DND-41 (cell line): ENCODE measurements around the gene SNPH.

Experiments
- ATAC-seq: fragments of 200-7000 bp; cut with Tn5 transposase; 3 replicates; pipeline ENCODE4 v1.9.1; 2021; ENCODE audit warnings: low read depth; ENCODE audit not compliant: insufficient read depth
- DNase-seq: peaks from one replicate; pipeline ENCODE4 v3.0.0-alpha.2; 2020
- H2AFZ ChIP-seq: 2 replicates; pipeline ENCODE4 v1.6.0; 2012; ENCODE audit warnings: low read depth, low read length
- H3K27ac ChIP-seq: 2 replicates; pipeline ENCODE4 v1.5.1; 2012; ENCODE audit warnings: low read length, inconsistent platforms
- H3K27me3 ChIP-seq: fragments of 200-600 bp; sonication (generic); 2 replicates; pipeline ENCODE4 v1.6.0; 2012; ENCODE audit warnings: low read length, mild to moderate bottlenecking, inconsistent platforms; ENCODE audit not compliant: insufficient read depth, poor library complexity
- H3K36me3 ChIP-seq: 2 replicates; pipeline ENCODE4 v1.5.1; 2012; ENCODE audit warnings: low read length, inconsistent platforms; ENCODE audit not compliant: insufficient read depth
- H3K4me1 ChIP-seq: 2 replicates; pipeline ENCODE4 v1.5.1; 2012; ENCODE audit warnings: mild to moderate bottlenecking, low read length; ENCODE audit not compliant: insufficient read depth
- H3K4me2 ChIP-seq: 2 replicates; pipeline ENCODE4 v1.6.0; 2012; ENCODE audit warnings: mild to moderate bottlenecking, moderate library complexity, low read length, inconsistent platforms; ENCODE audit not compliant: insufficient read depth
- H3K4me3 ChIP-seq, 2 experiments: fragments of 200-600 bp in 1 of 2; shearing (Covaris generic) in 1 of 2; 2 replicates each; pipeline ENCODE4 v1.5.1; 2012 to 2016; ENCODE audit warnings: inconsistent platforms in 2 of 2, low read length in 2 of 2, mild to moderate bottlenecking in 2 of 2, low read depth in 1 of 2, moderate library complexity in 1 of 2
- H3K79me2 ChIP-seq: 2 replicates; pipeline ENCODE4 v1.6.0; 2012; ENCODE audit warnings: low read length, inconsistent platforms; ENCODE audit not compliant: insufficient read depth
- H3K9ac ChIP-seq: 2 replicates; pipeline ENCODE4 v1.6.0; 2012; ENCODE audit warnings: low read depth, mild to moderate bottlenecking, inconsistent platforms, low read length, moderate library complexity
- H3K9me3 ChIP-seq: 2 replicates; pipeline ENCODE4 v1.5.1; 2012; ENCODE audit warnings: low read length, moderate library complexity, mild to moderate bottlenecking, inconsistent platforms; ENCODE audit not compliant: insufficient read depth, severe bottlenecking
- H4K20me1 ChIP-seq: 2 replicates; pipeline ENCODE4 v1.6.0; 2012; ENCODE audit warnings: low read length; ENCODE audit not compliant: insufficient read depth
- EZH2 ChIP-seq: IDR thresholded peaks from 3 replicates; pipeline ENCODE4 v1.6.1; 2012; ENCODE audit warnings: borderline replicate concordance, low read depth, mild to moderate bottlenecking, moderate library complexity, low read length, inconsistent platforms; ENCODE audit not compliant: severe bottlenecking
- TF ChIP-seq, protein P1 (sequence below): IDR thresholded peaks from 2 replicates; pipeline ENCODE4 v1.5.1; 2012; ENCODE audit warnings: borderline replicate concordance, low read length, moderate library complexity, mild to moderate bottlenecking; ENCODE audit not compliant: poor library complexity, severe bottlenecking; ENCODE audit errors: extremely low read depth

Gene SNPH

DNA sequence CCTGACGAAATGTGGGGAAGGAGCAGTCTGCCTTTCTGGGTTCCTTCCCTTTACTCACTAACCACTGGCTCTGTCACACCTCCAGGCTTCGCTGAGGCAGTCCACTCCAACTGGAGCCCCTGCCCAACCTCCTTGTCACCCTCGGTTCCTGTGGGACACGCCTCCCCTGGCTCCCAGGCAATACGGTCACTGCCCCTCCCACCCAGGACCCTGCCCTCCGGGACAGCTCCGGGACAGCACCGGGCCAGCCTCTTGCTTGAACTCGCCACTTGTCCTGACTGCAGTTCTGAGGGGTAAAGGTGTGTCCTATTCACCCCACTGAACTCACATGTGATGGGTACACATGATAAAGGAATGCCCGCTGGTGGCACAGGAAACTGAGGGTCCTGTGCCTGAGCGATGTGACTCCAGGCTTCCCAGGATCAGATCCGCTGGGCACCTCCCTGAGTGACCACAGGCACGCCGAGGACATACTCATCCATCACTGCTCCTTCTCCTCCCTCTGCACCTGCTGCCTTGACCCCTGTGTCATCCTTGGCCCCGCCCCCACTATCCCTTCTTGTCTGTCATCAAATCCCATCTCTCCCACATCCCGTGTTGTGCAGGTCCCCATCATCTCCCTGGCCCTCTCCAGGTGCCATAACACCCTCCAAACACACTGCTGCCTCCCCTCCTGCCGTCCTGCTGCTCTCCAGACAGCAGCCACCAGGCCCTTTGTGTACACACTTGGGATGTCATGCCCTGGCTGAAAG lies 55.0 kb downstream of the SNPH start:
- Histone ChIP-seq H3K9ac (no peak overlapping the region), H4K20me1 (no peaks in the 10 kb centered on the region; the same call in 1 of the 2 replicates), H3K4me3 (no peak overlapping the region), H3K4me1 (peaks cover 13% of the 10 kb centered on the region), H3K27ac (no peak overlapping the region), H3K9me3 (no peaks in the 10 kb centered on the region), H3K36me3 (no peaks in the 10 kb centered on the region; the same call in 1 of the 2 replicates), H2AFZ (no peak overlapping the region), H3K27me3 (no peaks in the 10 kb centered on the region), H3K4me2 (no peak overlapping the region), H3K79me2 (peaks cover 8% of the 10 kb centered on the region)
- DNase-seq (no peak), ATAC-seq (no peak)
- TF ChIP-seq, protein P1, sequence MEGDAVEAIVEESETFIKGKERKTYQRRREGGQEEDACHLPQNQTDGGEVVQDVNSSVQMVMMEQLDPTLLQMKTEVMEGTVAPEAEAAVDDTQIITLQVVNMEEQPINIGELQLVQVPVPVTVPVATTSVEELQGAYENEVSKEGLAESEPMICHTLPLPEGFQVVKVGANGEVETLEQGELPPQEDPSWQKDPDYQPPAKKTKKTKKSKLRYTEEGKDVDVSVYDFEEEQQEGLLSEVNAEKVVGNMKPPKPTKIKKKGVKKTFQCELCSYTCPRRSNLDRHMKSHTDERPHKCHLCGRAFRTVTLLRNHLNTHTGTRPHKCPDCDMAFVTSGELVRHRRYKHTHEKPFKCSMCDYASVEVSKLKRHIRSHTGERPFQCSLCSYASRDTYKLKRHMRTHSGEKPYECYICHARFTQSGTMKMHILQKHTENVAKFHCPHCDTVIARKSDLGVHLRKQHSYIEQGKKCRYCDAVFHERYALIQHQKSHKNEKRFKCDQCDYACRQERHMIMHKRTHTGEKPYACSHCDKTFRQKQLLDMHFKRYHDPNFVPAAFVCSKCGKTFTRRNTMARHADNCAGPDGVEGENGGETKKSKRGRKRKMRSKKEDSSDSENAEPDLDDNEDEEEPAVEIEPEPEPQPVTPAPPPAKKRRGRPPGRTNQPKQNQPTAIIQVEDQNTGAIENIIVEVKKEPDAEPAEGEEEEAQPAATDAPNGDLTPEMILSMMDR, result no peak
- no peak for TF ChIP-seq EZH2

- Histone ChIP-seq H3K4me3 (no peak overlapping the region), H4K20me1 (peaks cover 2% of the 10 kb centered on the region; the same call in 1 of the 2 replicates), H2AFZ (no peak overlapping the region), H3K4me2 (no peak overlapping the region), H3K27me3 (no peaks in the 10 kb centered on the region), H3K79me2 (peaks cover 13% of the 10 kb centered on the region), H3K9me3 (no peaks in the 10 kb centered on the region), H3K27ac (no peak overlapping the region), H3K9ac (no peak overlapping the region), H3K36me3 (peaks cover 3% of the 10 kb centered on the region; the same call in 1 of the 2 replicates), H3K4me1 (peaks cover 18% of the 10 kb centered on the region)
- TF ChIP-seq EZH2, result no peak
- TF ChIP-seq, protein P1, result no peak
- no peak for DNase-seq
- no peak for ATAC-seq
Measured at GRCh38 chr20:1321654-1321939, 55.5 kb downstream of the SNPH start.

GRCh38 chr20:1322511-1323245 lies 56.6 kb downstream of the SNPH start:
- no peak for TF ChIP-seq EZH2
- TF ChIP-seq, protein P1, result no peak
- Histone ChIP-seq H3K9ac (no peak overlapping the region), H3K36me3 (peaks cover 5% of the 10 kb centered on the region; the same call in 1 of the 2 replicates), H3K4me2 (no peak overlapping the region), H3K27ac (no peak overlapping the region), H3K4me1 (peaks cover 29% of the 10 kb centered on the region), H3K79me2 (peaks cover 24% of the 10 kb centered on the region), H3K27me3 (no peaks in the 10 kb centered on the region), H3K4me3 (no peak overlapping the region), H3K9me3 (no peaks in the 10 kb centered on the region), H4K20me1 (peaks cover 13% of the 10 kb centered on the region; the same call in 1 of the 2 replicates), H2AFZ (no peak overlapping the region)
- ATAC-seq, result no peak
- DNase-seq, result no peak
